ENCODE data around the gene FAM120C. TPM values are rescaled to one million over a fixed set of nuclear protein-coding genes. Genes with fewer than 3 reads are reported as not detected.

Gene FAM120C
- total RNA-seq (4.2 TPM), polyA plus RNA-seq (6.9 TPM)
- long read RNA-seq, donor 1 = 0 reads
- long read RNA-seq, donor 2, partial matches to known transcripts = 0 of 4 reads
- long read RNA-seq, donor 2, other reads (novel, unspliced or antisense) = 0 of 4 reads
- long read RNA-seq, donor 3 = 0 reads
- long read RNA-seq, donor 4 = 0 reads
- long read RNA-seq, donor 5, partial matches to known transcripts = 0 of 3 reads
- long read RNA-seq, donor 5, other reads (novel, unspliced or antisense) = 0 of 3 reads
- long read RNA-seq, donor 6 = 0 reads
- long read RNA-seq, donor 7, partial matches to known transcripts = 0 of 1 reads
- long read RNA-seq, donor 7, other reads (novel, unspliced or antisense) = 0 of 1 reads
- long read RNA-seq, donor 8 = 0 reads
- long read RNA-seq, donor 9 = 0 reads
- long read RNA-seq, donor 10, partial matches to known transcripts = 0 of 3 reads
- long read RNA-seq, donor 10, other reads (novel, unspliced or antisense) = 0 of 3 reads

GRCh38 chrX:54182864-54183613 is at the start of gene FAM120C:
Gene FAM120C, minus strand, starts transcription at chrX:54183254. Its CDS starts 56 bp downstream, at chrX:54183198.
- Histone ChIP-seq H3K27ac (ENCODE audit: low read depth in 1 of 2, low read length in 1 of 2) (peak within 1 kb of the TSS; percentile 92 to 93), H3K9me3 (ENCODE audit: control insufficient read depth in 2 of 2, insufficient read depth in 1 of 2, low read length in 1 of 2) (no peaks in the 10 kb centered on the region), H3K27me3 (ENCODE audit: control insufficient read depth in 2 of 2, insufficient read depth in 1 of 2, low read length in 1 of 2) (no peaks in the 10 kb centered on the region), H3K4me1 (ENCODE audit: control insufficient read depth in 2 of 2, insufficient read depth in 2 of 2, low read length in 2 of 2) (peaks cover 4 to 7% of the 10 kb centered on the region in 2 donors), H3K4me3 (ENCODE audit: low read length in 2 of 2) (peak within 1 kb of the TSS; percentile 64 to 76), H3K36me3 (ENCODE audit: control insufficient read depth in 2 of 2, insufficient read depth in 2 of 2, low read length in 1 of 2) (no peaks in the 10 kb centered on the region)
- DNase-seq (ENCODE audit: low read depth in 6 of 9, low spot score in 9 of 9) = peak; percentile 36 to 87 (median 66)
- 1% methylated on average over 68 of the region's 70 CpGs for WGBS

- Histone ChIP-seq H3K4me3 (ENCODE audit: low read length in 2 of 2) (no peak overlapping the region), H3K9me3 (ENCODE audit: control insufficient read depth in 2 of 2, insufficient read depth in 1 of 2, low read length in 1 of 2) (no peaks in the 10 kb centered on the region), H3K27ac (ENCODE audit: low read depth in 1 of 2, low read length in 1 of 2) (no peak overlapping the region), H3K4me1 (ENCODE audit: control insufficient read depth in 2 of 2, insufficient read depth in 2 of 2, low read length in 2 of 2) (no peaks in the 10 kb centered on the region), H3K27me3 (ENCODE audit: control insufficient read depth in 2 of 2, insufficient read depth in 1 of 2, low read length in 1 of 2) (no peaks in the 10 kb centered on the region), H3K36me3 (ENCODE audit: control insufficient read depth in 2 of 2, insufficient read depth in 2 of 2, low read length in 1 of 2) (no peaks in the 10 kb centered on the region)
- no peak for DNase-seq (ENCODE audit: low read depth in 6 of 9, low spot score in 9 of 9)
- 95% methylated on average over 4 of the region's 4 CpGs for WGBS
Measured at GRCh38 chrX:54230435-54231148, 47.5 kb upstream of the FAM120C start.

GRCh38 chrX:54223581-54223980 is 40.5 kb upstream of the FAM120C start:
- Histone ChIP-seq H3K27me3 (ENCODE audit: control insufficient read depth in 2 of 2, insufficient read depth in 1 of 2, low read length in 1 of 2) (no peaks in the 10 kb centered on the region), H3K4me3 (ENCODE audit: low read length in 2 of 2) (no peak overlapping the region), H3K36me3 (ENCODE audit: control insufficient read depth in 2 of 2, insufficient read depth in 2 of 2, low read length in 1 of 2) (no peaks in the 10 kb centered on the region), H3K4me1 (ENCODE audit: control insufficient read depth in 2 of 2, insufficient read depth in 2 of 2, low read length in 2 of 2) (no peaks in the 10 kb centered on the region), H3K27ac (ENCODE audit: low read depth in 1 of 2, low read length in 1 of 2) (no peak overlapping the region), H3K9me3 (ENCODE audit: control insufficient read depth in 2 of 2, insufficient read depth in 1 of 2, low read length in 1 of 2) (no peaks in the 10 kb centered on the region)
- WGBS = 96% methylated on average over 2 of the region's 2 CpGs
- no peak for DNase-seq (ENCODE audit: low read depth in 6 of 9, low spot score in 9 of 9)

- Histone ChIP-seq H3K9me3 (ENCODE audit: control insufficient read depth in 2 of 2, insufficient read depth in 1 of 2, low read length in 1 of 2) (peaks cover 0 to 3% of the 10 kb centered on the region in 2 donors), H3K27me3 (ENCODE audit: control insufficient read depth in 2 of 2, insufficient read depth in 1 of 2, low read length in 1 of 2) (no peaks in the 10 kb centered on the region), H3K4me1 (ENCODE audit: control insufficient read depth in 2 of 2, insufficient read depth in 2 of 2, low read length in 2 of 2) (no peaks in the 10 kb centered on the region), H3K27ac (ENCODE audit: low read depth in 1 of 2, low read length in 1 of 2) (no peak overlapping the region), H3K4me3 (ENCODE audit: low read length in 2 of 2) (no peak overlapping the region), H3K36me3 (ENCODE audit: control insufficient read depth in 2 of 2, insufficient read depth in 2 of 2, low read length in 1 of 2) (no peaks in the 10 kb centered on the region)
- DNase-seq (ENCODE audit: low read depth in 6 of 9, low spot score in 9 of 9) = no peak
- 99% methylated on average over 3 of the region's 3 CpGs for WGBS
Measured at GRCh38 chrX:54213603-54214002, 30.5 kb upstream of the FAM120C start.

GRCh38 chrX:54208531-54208930 is 25.5 kb upstream of the FAM120C start:
- H3K9me3 ChIP-seq (ENCODE audit: control insufficient read depth in 2 of 2, insufficient read depth in 1 of 2, low read length in 1 of 2) = no peaks in the 10 kb centered on the region
- no peaks in the 10 kb centered on the region for H3K27me3 ChIP-seq (ENCODE audit: control insufficient read depth in 2 of 2, insufficient read depth in 1 of 2, low read length in 1 of 2)
- no peak for DNase-seq (ENCODE audit: low read depth in 6 of 9, low spot score in 9 of 9)
- WGBS = 93% methylated on average over 3 of the region's 3 CpGs
- H3K4me3 ChIP-seq (ENCODE audit: low read length in 2 of 2) = no peak overlapping the region
- H3K27ac ChIP-seq (ENCODE audit: low read depth in 1 of 2, low read length in 1 of 2) = no peak overlapping the region
- H3K4me1 ChIP-seq (ENCODE audit: control insufficient read depth in 2 of 2, insufficient read depth in 2 of 2, low read length in 2 of 2) = no peaks in the 10 kb centered on the region
- H3K36me3 ChIP-seq (ENCODE audit: control insufficient read depth in 2 of 2, insufficient read depth in 2 of 2, low read length in 1 of 2) = no peaks in the 10 kb centered on the region

GRCh38 chrX:54198262-54198661 is 15.2 kb upstream of the FAM120C start:
- Histone ChIP-seq H3K9me3 (ENCODE audit: control insufficient read depth in 2 of 2, insufficient read depth in 1 of 2, low read length in 1 of 2) (no peaks in the 10 kb centered on the region), H3K4me3 (ENCODE audit: low read length in 2 of 2) (no peak overlapping the region), H3K36me3 (ENCODE audit: control insufficient read depth in 2 of 2, insufficient read depth in 2 of 2, low read length in 1 of 2) (no peaks in the 10 kb centered on the region), H3K27me3 (ENCODE audit: control insufficient read depth in 2 of 2, insufficient read depth in 1 of 2, low read length in 1 of 2) (no peaks in the 10 kb centered on the region), H3K4me1 (ENCODE audit: control insufficient read depth in 2 of 2, insufficient read depth in 2 of 2, low read length in 2 of 2) (no peaks in the 10 kb centered on the region), H3K27ac (ENCODE audit: low read depth in 1 of 2, low read length in 1 of 2) (no peak overlapping the region)
- no peak for DNase-seq (ENCODE audit: low read depth in 6 of 9, low spot score in 9 of 9)
- 95% methylated on average over 6 of the region's 6 CpGs for WGBS

GRCh38 chrX:54194982-54195588 is 12.0 kb upstream of the FAM120C start:
- H3K27me3 ChIP-seq (ENCODE audit: control insufficient read depth in 2 of 2, insufficient read depth in 1 of 2, low read length in 1 of 2) = no peaks in the 10 kb centered on the region
- H3K4me3 ChIP-seq (ENCODE audit: low read length in 2 of 2) = no peak overlapping the region
- H3K27ac ChIP-seq (ENCODE audit: low read depth in 1 of 2, low read length in 1 of 2) = no peak overlapping the region
- DNase-seq (ENCODE audit: low read depth in 6 of 9, low spot score in 9 of 9) = no peak
- H3K9me3 ChIP-seq (ENCODE audit: control insufficient read depth in 2 of 2, insufficient read depth in 1 of 2, low read length in 1 of 2) = no peaks in the 10 kb centered on the region
- no peaks in the 10 kb centered on the region for H3K36me3 ChIP-seq (ENCODE audit: control insufficient read depth in 2 of 2, insufficient read depth in 2 of 2, low read length in 1 of 2)
- no peaks in the 10 kb centered on the region for H3K4me1 ChIP-seq (ENCODE audit: control insufficient read depth in 2 of 2, insufficient read depth in 2 of 2, low read length in 2 of 2)

GRCh38 chrX:54193085-54193821 is 10.2 kb upstream of the FAM120C start:
- WGBS = 94% methylated on average over 4 of the region's 4 CpGs
- Histone ChIP-seq H3K9me3 (ENCODE audit: control insufficient read depth in 2 of 2, insufficient read depth in 1 of 2, low read length in 1 of 2) (no peaks in the 10 kb centered on the region), H3K27me3 (ENCODE audit: control insufficient read depth in 2 of 2, insufficient read depth in 1 of 2, low read length in 1 of 2) (no peaks in the 10 kb centered on the region), H3K27ac (ENCODE audit: low read depth in 1 of 2, low read length in 1 of 2) (no peak overlapping the region), H3K36me3 (ENCODE audit: control insufficient read depth in 2 of 2, insufficient read depth in 2 of 2, low read length in 1 of 2) (no peaks in the 10 kb centered on the region), H3K4me1 (ENCODE audit: control insufficient read depth in 2 of 2, insufficient read depth in 2 of 2, low read length in 2 of 2) (no peaks in the 10 kb centered on the region), H3K4me3 (ENCODE audit: low read length in 2 of 2) (no peak overlapping the region)
- no peak for DNase-seq (ENCODE audit: low read depth in 6 of 9, low spot score in 9 of 9)

Data from thymus (tissue), 14 donors.